Gastrocnemius medialis (tissue), 4 donors: Measurements from ENCODE around the gene MMP14.

Experiments
- CTCF ChIP-seq, 5 experiments: fragments of 450-650 bp in 3 of 5; fragments of 200-600 bp in 2 of 5; sonication (generic) in 2 of 5; IDR thresholded peaks in 4 of 5; conservative IDR thresholded peaks in 1 of 5; 1 replicate in 4 of 5; 2 replicates in 1 of 5; pipeline ENCODE4 v1.5.1; 2016 to 2019; ENCODE audit warnings: antibody characterized with exemption in 5 of 5, mild to moderate bottlenecking in 3 of 5, moderate library complexity in 3 of 5
- POLR2A ChIP-seq, 2 donors: fragments of 450-650 bp; IDR thresholded peaks; one replicate each; pipeline ENCODE4 v1.6.1; 2017; ENCODE audit warnings: antibody characterized with exemption in 2 of 2, mild to moderate bottlenecking in 2 of 2, moderate library complexity in 2 of 2

- TF ChIP-seq CTCF (IDR thresholded peaks at IDR 0.05 in 4 of 5, conservative IDR thresholded peaks at IDR 0.05 in 1 of 5) (no peak), POLR2A (IDR thresholded peaks at IDR 0.05) (no peak)
These were observed 57.3 kb downstream of the MMP14 start for GRCh38 chr14:22893706-22894105.
